Measurements from ENCODE around the gene HIF3A. TPM values are rescaled to one million over a fixed set of nuclear protein-coding genes. Genes with fewer than 3 reads are reported as not detected.
"Not testable (repeated sequence)": the region's sequence is repeated elsewhere in the genome, so short reads cannot be mapped to it uniquely, and the experiment has no call there.

HIF3A gene
- total RNA-seq, 2 experiments from 2014 or later: not detected

DNA sequence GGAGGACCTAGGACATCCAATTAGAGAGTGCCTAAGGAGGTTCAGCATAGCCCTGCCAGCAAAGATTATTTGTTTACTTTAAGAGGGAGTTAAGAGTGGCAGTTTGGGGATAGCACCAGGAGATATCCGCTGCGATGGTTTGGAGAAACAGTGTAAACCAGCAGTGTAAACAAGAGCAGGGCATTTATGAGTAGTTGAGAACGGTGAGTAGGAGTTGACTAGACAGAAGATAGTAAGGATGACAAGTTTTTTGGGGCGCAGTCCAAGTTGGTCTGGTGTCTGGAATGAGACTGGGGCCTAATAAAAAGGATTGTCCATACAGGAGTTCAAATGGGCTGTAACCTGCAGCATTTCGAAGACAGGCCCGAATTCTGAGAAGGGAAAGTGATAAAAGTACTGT is 22.9 kb upstream of the HIF3A start:
- H3K36me3 Mint-ChIP-seq; H3K9me3 Mint-ChIP-seq (ENCODE audit: low read depth); H3K4me1 Mint-ChIP-seq; H3K27ac Mint-ChIP-seq; H3K4me3 Mint-ChIP-seq; DNase-seq; CTCF ChIA-PET; ATAC-seq: not testable (repeated sequence)
- H3K27me3 Mint-ChIP-seq: peaks cover 52% of the 10 kb centered on the region

DNA sequence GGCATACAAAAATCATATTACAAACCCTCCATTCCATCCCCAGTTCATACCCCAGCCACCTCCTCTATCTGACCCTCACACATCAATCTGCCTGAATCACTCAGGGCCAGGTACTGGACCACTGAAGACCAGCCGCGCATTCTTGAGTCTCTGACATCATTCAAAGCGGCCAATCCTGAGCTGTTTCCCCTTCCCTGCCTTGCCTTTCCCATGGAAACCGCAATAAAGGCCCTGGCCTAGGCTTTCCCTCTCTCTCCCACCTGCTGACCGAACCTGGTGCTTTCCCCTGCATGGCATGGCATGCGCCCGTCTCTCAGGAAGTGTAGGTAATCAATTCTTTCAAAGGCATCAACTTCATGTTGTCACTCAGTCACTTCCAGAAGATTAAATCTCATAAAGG is 17.7 kb upstream of the HIF3A start:
- Mint-ChIP-seq H3K4me1 (no peaks in the 10 kb centered on the region), H3K27ac (no peak overlapping the region), H3K36me3 (no peaks in the 10 kb centered on the region), H3K27me3 (peaks cover 26% of the 10 kb centered on the region), H3K9me3 (ENCODE audit: low read depth) (no peaks in the 10 kb centered on the region), H3K4me3 (no peak overlapping the region)
- CTCF ChIA-PET: interaction anchor here (0.7 to 2.7 kb wide), 7 partner anchors 11 to 511 kb away, joined by 3 to 15 read pairs (median 12); partner anchors contain the start of gene PPP5C
- ATAC-seq (no peak), DNase-seq (no peak)

DNA sequence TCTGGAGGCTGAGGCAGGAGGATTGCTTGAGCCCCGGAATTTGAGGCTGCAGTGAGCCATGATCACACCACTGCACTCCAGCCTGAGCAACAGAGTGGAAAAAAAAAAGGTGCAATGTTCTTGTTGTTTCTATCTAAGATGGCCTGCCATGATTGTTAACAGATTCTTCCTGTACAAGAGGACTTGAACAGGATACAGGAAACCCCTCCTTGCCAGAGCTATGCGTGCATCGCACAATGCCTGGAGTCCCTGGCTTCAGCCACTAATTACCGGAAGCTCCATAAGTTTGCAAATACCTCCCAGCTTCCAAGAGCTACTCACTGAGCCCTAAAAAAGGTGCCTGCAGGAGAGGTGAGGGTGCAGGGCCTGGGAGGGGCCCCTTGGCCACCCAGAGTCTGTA is 13.1 kb upstream of the HIF3A start:
- no peak overlapping the region for H3K27ac Mint-ChIP-seq
- no peak overlapping the region for H3K4me3 Mint-ChIP-seq
- H3K27me3 Mint-ChIP-seq: peaks cover 9% of the 10 kb centered on the region
- no peaks in the 10 kb centered on the region for H3K36me3 Mint-ChIP-seq
- CTCF ChIA-PET: no interaction called here
- H3K9me3 Mint-ChIP-seq (ENCODE audit: low read depth): no peaks in the 10 kb centered on the region
- H3K4me1 Mint-ChIP-seq: no peaks in the 10 kb centered on the region
- ATAC-seq: no peak
- DNase-seq: no peak

DNA sequence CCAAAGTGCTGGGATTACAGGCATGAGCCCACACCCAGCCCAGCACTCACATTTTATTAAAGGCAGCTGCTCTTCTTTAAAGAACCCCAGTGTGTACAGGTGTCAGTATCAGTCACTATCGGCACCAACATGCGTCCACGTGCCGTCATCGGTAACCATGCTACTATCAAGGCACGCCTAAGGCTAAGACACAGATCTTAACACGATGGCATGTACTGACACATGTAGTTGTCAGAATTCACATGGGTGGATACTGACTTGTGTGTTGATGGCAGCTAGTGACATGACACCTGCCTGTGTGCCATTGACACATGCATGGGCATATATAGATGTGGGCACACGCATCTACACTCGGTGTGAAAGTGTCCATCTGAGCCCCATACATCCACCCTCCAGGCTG is 12.2 kb upstream of the HIF3A start:
- H3K4me1 Mint-ChIP-seq: peaks cover 7% of the 10 kb centered on the region
- H3K27me3 Mint-ChIP-seq: peaks cover 2% of the 10 kb centered on the region
- ATAC-seq: no peak

DNA sequence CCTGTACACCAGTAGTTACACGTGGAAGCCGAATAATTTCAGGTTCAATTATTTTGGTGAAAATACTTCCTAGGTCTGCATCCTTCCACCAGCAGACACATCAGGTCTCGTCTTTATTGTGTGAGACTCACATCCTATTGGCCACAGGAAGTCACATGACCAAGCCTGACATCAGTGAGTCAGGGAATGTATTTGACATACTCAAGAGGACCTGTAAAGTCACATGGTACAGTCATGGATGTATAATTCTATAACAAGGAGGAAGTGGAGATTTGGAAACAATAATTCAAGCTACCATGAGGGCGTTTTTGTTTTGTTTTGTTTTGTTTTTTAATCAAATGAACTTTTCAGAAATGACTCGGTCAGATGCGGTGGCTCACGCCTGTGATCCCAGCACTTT is 9.3 kb upstream of the HIF3A start:
- no peak overlapping the region for H3K4me3 Mint-ChIP-seq
- DNase-seq (no peak), ATAC-seq (no peak)
- H3K27me3 Mint-ChIP-seq: no peaks in the 10 kb centered on the region
- CTCF ChIA-PET: no interaction called here
- H3K9me3 Mint-ChIP-seq (ENCODE audit: low read depth): peaks cover 1% of the 10 kb centered on the region
- H3K36me3 Mint-ChIP-seq: no peaks in the 10 kb centered on the region
- peaks cover 12% of the 10 kb centered on the region for H3K4me1 Mint-ChIP-seq
- H3K27ac Mint-ChIP-seq: no peak overlapping the region

More for the DNA sequence above, 12.2 kb upstream of the HIF3A start:
- Mint-ChIP-seq H3K27ac (no peak overlapping the region), H3K36me3 (no peaks in the 10 kb centered on the region), H3K9me3 (ENCODE audit: low read depth) (peaks cover 1% of the 10 kb centered on the region), H3K4me3 (no peak overlapping the region)
- CTCF ChIA-PET: no interaction called here
- no peak for DNase-seq

DNA sequence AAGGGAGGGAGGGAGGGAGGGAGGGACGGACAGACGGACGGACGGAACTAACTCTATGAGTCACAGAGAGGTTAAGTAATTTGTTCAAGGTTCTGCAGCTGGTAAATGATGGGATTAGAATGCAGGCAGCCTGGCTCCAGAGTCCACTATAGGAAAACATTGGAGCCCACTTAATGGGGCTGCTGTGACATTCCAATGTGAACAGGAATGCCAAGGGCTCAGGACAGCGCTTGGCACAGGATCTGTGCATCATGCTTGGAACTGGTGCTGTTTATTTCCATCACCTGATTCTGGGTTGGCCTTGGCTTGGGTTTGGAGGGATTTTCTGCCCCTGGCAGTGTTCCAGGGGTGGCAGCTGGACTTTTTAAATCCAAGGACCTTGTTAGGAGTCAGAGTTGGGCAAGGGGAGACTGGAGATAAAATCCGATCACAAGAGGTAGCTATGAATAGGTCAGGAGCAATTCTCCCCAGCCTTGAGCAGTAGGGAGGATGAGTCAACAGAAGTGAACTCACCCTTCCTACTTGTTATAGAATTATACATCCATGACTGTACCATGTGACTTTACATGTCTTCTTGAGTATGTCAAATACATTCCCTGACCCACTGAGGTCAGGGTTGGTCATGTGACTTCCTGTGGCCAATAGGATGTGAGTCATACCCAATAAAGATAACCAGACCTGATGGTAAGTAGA is 7.8 kb upstream of the HIF3A start:
- H3K36me3 Mint-ChIP-seq: no peaks in the 10 kb centered on the region
- H3K27me3 Mint-ChIP-seq: no peaks in the 10 kb centered on the region
- peaks cover 12% of the 10 kb centered on the region for H3K4me1 Mint-ChIP-seq
- no peak overlapping the region for H3K4me3 Mint-ChIP-seq
- no peak overlapping the region for H3K27ac Mint-ChIP-seq
- peaks cover 1% of the 10 kb centered on the region for H3K9me3 Mint-ChIP-seq (ENCODE audit: low read depth)
- DNase-seq: peak; percentile 47
- peak; percentile 36 for ATAC-seq
- CTCF ChIA-PET: interaction anchor here (0.6 to 2.1 kb wide), 2 partner anchors 9 kb away, joined by 3 to 13 read pairs; no protein-coding TSS in a partner anchor

DNA sequence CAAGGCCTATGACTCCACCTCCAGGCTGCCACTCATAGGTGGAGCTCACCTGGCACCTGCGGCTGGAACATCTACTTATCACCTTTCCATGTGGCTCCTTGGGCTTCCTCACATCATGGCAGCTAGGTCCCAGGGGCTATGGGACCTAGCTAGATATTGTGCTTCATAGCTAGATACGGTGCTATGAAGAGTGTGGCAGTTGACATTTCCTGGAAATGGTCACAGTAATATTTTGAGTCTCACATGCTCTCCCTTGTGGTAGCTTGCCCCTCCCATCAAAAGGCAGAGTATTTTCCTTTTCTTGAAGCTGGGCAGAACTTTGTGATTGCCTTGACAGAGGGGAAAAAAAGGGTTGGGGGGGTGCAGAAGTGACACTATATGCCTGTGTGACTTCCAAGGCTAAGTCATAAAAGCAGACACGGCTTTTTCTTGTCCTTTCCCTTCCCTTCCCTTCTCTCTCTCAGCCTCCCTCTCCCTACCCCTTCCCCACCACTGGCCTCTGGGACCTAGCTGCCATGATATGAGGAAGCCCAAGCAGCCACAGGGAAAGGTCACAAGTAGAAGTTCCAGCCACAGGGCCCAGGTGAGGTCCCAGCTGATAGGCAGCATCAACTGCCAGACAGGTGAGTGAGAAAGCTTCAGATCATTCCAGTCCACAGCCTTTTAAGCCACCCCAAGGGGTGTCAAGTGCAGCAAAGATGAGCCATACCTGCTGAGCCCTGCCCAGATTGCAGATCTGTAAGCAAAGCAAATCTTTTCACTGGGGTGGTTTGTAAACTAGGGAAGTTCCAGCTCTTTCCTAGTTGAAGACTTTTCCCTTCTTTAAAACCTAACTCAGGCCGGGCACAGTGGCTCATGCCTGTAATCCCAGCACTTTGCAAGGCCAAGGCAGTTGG is 6.9 kb upstream of the HIF3A start:
- CTCF ChIA-PET: interaction anchor here (2.1 kb wide), 1 partner anchor 10 kb away, joined by 13 read pairs; no protein-coding TSS in a partner anchor
- Mint-ChIP-seq H3K9me3 (ENCODE audit: low read depth) (peaks cover 1% of the 10 kb centered on the region), H3K4me1 (peaks cover 12% of the 10 kb centered on the region), H3K27me3 (peaks cover 6% of the 10 kb centered on the region), H3K4me3 (no peak overlapping the region), H3K27ac (no peak overlapping the region), H3K36me3 (no peaks in the 10 kb centered on the region)
- ATAC-seq (peak; percentile 58), DNase-seq (no peak)

DNA sequence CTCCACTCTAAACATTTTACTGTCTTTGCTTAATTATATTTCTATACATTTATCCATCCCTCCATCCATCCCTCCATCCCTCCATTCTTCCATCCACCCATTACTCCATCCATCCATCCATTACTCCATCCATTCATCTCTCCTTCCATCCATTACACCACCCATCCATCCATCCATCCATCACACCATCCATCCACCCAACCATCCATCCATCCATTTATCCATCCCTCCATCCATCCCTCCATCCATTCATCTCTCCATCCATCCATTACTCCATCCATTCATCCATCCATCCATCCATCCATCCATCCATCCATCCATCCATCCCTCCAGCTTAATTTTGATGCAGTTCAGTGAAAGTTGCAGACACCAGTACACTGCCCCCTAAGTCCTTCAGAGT is 5.0 kb upstream of the HIF3A start:
- H3K27ac Mint-ChIP-seq: no peak overlapping the region
- ATAC-seq (no peak), DNase-seq (no peak)
- H3K4me1 Mint-ChIP-seq: peaks cover 12% of the 10 kb centered on the region
- H3K36me3 Mint-ChIP-seq: no peaks in the 10 kb centered on the region
- H3K27me3 Mint-ChIP-seq: peaks cover 19% of the 10 kb centered on the region
- H3K4me3 Mint-ChIP-seq: no peak overlapping the region
- peaks cover 1% of the 10 kb centered on the region for H3K9me3 Mint-ChIP-seq (ENCODE audit: low read depth)
- CTCF ChIA-PET: no interaction called here

DNA sequence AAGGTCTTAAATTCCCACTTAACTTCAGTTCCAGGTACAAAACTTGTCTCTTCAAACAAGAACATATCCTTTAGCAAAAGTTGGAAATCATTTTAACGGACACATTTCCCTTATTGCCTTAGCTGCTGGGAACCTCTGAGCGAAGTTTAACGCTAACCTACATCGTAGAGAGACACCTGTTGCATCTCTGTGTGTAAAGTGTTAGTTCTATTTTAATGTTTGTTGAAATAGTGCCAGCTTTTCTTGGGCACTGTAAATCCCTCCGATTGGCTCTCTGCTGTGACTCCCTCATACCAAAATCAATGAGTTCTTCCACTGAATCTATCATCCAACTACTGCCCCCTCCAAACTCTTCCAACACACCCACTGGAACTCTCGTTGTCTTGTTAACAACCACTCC is 2.3 kb upstream of the HIF3A start:
- no peak for ATAC-seq
- H3K9me3 Mint-ChIP-seq (ENCODE audit: low read depth): no peaks in the 10 kb centered on the region
- peaks cover 7% of the 10 kb centered on the region for H3K4me1 Mint-ChIP-seq
- peaks cover 24% of the 10 kb centered on the region for H3K27me3 Mint-ChIP-seq
- H3K4me3 Mint-ChIP-seq: no peak overlapping the region
- DNase-seq: no peak
- CTCF ChIA-PET: no interaction called here
- H3K27ac Mint-ChIP-seq: no peak overlapping the region
- H3K36me3 Mint-ChIP-seq: no peaks in the 10 kb centered on the region

DNA sequence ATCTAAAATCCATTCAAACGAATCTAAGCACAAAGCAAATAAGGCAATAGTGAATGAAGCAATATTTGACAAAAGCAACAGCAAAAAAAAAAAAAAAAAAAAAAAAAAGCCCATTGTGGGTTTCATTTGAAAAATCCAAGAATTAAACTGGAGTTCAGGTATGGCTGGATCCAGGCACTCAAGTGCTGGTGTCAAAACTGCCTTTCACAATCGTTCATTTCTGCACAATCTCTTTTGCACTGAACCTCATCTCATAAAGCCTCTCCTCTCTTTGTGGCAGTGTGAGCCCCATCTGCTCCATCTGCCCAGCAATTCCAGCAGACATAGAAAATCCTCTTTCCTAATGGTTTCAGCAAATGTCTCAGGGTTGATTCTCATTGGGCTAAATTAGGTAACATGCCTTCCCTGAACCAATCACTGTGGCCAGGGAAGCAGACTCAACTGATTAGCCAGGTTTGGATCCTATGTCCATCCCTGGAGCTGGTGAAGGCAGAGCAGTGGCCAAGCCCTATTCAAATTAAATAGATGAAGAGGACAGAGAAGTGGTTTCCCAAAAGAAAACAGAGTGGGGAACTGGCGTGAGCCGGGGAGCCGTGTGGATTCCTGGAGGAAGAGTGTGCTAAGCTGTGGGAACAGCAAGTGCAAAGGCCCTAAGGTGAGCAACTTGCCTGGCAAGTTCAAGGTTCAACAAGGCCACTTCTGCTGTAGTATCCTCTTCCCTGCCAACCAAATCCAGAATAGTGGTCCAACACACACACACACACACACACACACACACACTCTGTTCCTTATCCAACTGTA is 1.2 kb upstream of the HIF3A start:
- Mint-ChIP-seq H3K4me1 (no peaks in the 10 kb centered on the region), H3K36me3 (no peaks in the 10 kb centered on the region), H3K27ac (no peak overlapping the region), H3K9me3 (ENCODE audit: low read depth) (no peaks in the 10 kb centered on the region), H3K27me3 (peaks cover 33% of the 10 kb centered on the region), H3K4me3 (no peak overlapping the region)
- ATAC-seq (no peak), DNase-seq (no peak)
- CTCF ChIA-PET: no interaction called here

DNA sequence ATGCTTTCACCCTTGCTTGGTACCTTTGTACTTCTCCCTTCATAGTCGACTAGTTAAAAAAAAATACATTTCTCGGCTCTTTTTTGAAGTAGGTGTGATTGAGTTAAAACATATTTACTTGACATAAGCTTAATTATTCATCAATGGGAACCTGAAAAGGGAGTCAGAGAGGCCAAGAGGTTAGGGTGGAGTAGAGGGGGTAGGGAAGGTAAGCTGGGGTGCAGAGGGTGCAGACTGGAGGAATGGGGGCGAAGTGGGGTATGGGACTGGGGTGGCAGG is 701 bp upstream of the HIF3A start:
- Mint-ChIP-seq H3K36me3 (no peaks in the 10 kb centered on the region), H3K27ac (no peak overlapping the region), H3K27me3 (peaks cover 33% of the 10 kb centered on the region), H3K4me3 (no peak overlapping the region), H3K9me3 (ENCODE audit: low read depth) (no peaks in the 10 kb centered on the region), H3K4me1 (no peaks in the 10 kb centered on the region)
- DNase-seq (no peak), ATAC-seq (no peak)
- CTCF ChIA-PET: no interaction called here

DNA sequence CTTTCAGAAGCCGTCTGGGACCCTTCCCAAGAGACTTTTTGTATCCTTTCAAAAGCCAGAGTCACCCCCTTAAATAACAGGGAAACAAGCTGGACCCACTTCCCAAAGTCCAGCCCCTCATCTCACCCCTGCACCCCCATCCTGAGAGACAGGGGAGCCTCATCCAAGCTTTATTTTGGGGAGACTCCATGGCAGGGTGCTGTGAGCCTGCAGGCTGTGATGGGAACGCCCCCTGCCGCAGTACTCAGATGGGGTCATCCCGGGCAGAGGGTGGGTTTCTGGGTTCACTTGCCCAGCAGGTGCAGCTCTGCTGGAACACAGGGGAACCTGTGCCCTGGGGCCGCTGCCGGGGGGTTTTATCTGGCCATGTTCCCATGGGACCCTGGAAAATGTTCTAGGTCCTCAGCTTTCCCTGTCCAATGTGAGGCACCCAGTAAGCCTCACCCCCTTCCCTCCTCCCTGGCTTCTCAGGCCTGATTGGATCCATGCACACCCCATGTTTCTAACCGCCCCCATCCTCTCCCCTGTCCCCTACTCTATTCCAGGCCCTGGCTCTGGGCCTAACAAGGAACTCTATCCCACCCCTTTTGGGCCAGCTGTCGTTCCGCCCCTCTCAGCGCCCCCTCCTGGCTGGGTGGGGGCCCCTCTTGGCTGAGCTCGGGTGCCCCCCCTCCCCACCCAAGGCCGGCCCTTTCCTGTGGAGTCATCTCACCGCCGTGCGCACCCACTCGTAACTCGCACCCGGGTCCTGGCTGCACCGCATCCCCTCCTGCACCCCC is 1.0 kb downstream of the HIF3A start:
- no peak for DNase-seq
- H3K36me3 Mint-ChIP-seq: no peaks in the 10 kb centered on the region
- CTCF ChIA-PET: interaction anchor here (0.6 to 1.0 kb wide), 2 partner anchors 9 to 17 kb away, joined by 3 to 4 read pairs; no protein-coding TSS in a partner anchor
- no peaks in the 10 kb centered on the region for H3K9me3 Mint-ChIP-seq (ENCODE audit: low read depth)
- H3K4me1 Mint-ChIP-seq: no peaks in the 10 kb centered on the region
- no peak for ATAC-seq
- no peak overlapping the region for H3K27ac Mint-ChIP-seq
- no peak overlapping the region for H3K4me3 Mint-ChIP-seq
- H3K27me3 Mint-ChIP-seq: peaks cover 33% of the 10 kb centered on the region

DNA sequence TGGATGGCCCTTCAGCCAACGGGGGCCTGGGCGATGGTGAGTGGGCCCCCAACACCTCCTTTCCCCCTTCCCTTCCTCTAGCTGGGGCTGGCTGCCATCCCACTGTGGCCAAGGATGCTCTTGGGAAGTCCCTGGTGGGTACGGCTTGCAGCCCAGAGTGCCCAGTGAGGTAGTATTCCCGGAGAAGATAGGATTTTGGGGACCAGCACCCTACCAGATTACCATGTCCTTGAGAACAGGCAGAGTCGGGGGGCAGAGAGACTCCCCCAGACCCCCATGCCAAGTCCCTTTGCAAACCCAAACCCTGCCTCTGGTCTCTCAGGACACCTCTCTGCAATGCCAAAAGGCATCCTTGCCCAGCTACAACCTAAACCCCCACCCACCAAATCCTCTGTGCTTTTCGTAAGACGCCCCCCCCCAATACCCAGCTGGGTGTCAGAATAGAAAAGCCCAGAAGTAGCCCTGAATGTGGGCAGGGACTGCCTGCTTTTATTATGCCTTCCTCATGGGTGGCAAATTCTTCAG is 1.7 kb downstream of the HIF3A start:
- Mint-ChIP-seq H3K4me1 (no peaks in the 10 kb centered on the region), H3K9me3 (ENCODE audit: low read depth) (no peaks in the 10 kb centered on the region), H3K36me3 (no peaks in the 10 kb centered on the region), H3K27me3 (peaks cover 33% of the 10 kb centered on the region), H3K27ac (no peak overlapping the region), H3K4me3 (no peak overlapping the region)
- no peak for ATAC-seq
- CTCF ChIA-PET: interaction anchor here (0.6 to 1.0 kb wide), 2 partner anchors 10 to 18 kb away, joined by 3 to 4 read pairs; no protein-coding TSS in a partner anchor
- DNase-seq: no peak
